ACHN (cell line): Measurements from ENCODE around the gene CIAO2A.
"Not testable (repeated sequence)": the region's sequence is repeated elsewhere in the genome, so short reads cannot be mapped to it uniquely, and the experiment has no call there.

Experiments
- DNase-seq: peaks from one replicate; pipeline ENCODE4 v3.0.0-alpha.2; 2015
- in situ Hi-C: cut with HindIII; loops from 2 replicates; pipeline ENCODE4 v1.10.0; 2017; ENCODE audit warnings: low sequenced_read_pairs, low pct_ligation_motif_present, low pct_unique_long_range_greater_than_20kb

CIAO2A gene

GRCh38 chr15:64117759-64118487, 24.3 kb upstream of the CIAO2A start:
- no peak for DNase-seq
- in situ Hi-C loops = no loop called here

- peak; percentile 19 for DNase-seq
These were observed 19.3 kb upstream of the CIAO2A start for GRCh38 chr15:64112904-64113303.

GRCh38 chr15:64112073-64112772, 18.6 kb upstream of the CIAO2A start:
- in situ Hi-C loops = no loop called here

More at GRCh38 chr15:64112904-64113303, 19.3 kb upstream of the CIAO2A start:
- in situ Hi-C loops = no loop called here

GRCh38 chr15:64111679-64112050, 18.0 kb upstream of the CIAO2A start:
- no peak for DNase-seq

More at GRCh38 chr15:64112073-64112772, 18.6 kb upstream of the CIAO2A start:
- DNase-seq = no peak

GRCh38 chr15:64110950-64111678, 17.5 kb upstream of the CIAO2A start:
- no peak for DNase-seq
- in situ Hi-C loops = no loop called here

More at GRCh38 chr15:64111679-64112050, 18.0 kb upstream of the CIAO2A start:
- in situ Hi-C loops = no loop called here

GRCh38 chr15:64110108-64110701, 16.6 kb upstream of the CIAO2A start:
- DNase-seq, in situ Hi-C loops: not testable (repeated sequence)

- DNase-seq = no peak
- in situ Hi-C loops = no loop called here
These were observed 13.7 kb upstream of the CIAO2A start for GRCh38 chr15:64107337-64107736.

GRCh38 chr15:64105113-64105704, 11.6 kb upstream of the CIAO2A start:
- in situ Hi-C loops = no loop called here

GRCh38 chr15:64102497-64102896, 8.9 kb upstream of the CIAO2A start:
- in situ Hi-C loops = no loop called here

More at GRCh38 chr15:64105113-64105704, 11.6 kb upstream of the CIAO2A start:
- DNase-seq = no peak

GRCh38 chr15:64100958-64101357, 7.3 kb upstream of the CIAO2A start:
- DNase-seq = no peak

More at GRCh38 chr15:64102497-64102896, 8.9 kb upstream of the CIAO2A start:
- DNase-seq = no peak

GRCh38 chr15:64099379-64099778, 5.7 kb upstream of the CIAO2A start:
- DNase-seq = no peak

More at GRCh38 chr15:64100958-64101357, 7.3 kb upstream of the CIAO2A start:
- in situ Hi-C loops = no loop called here

GRCh38 chr15:64096668-64097384, 3.2 kb upstream of the CIAO2A start:
- in situ Hi-C loops = no loop called here
- DNase-seq = peak; percentile 55

More at GRCh38 chr15:64099379-64099778, 5.7 kb upstream of the CIAO2A start:
- in situ Hi-C loops = no loop called here

GRCh38 chr15:64095795-64096667, 2.4 kb upstream of the CIAO2A start, which contains the start of gene SNX1:
TSS of gene SNX1 (plus strand) at chr15:64095982. CDS start at chr15:64096014, 32 bp downstream.
- peak; percentile 93 for DNase-seq
- in situ Hi-C loops = no loop called here

GRCh38 chr15:64095431-64095794, 1.8 kb upstream of the CIAO2A start:
- no peak for DNase-seq
- in situ Hi-C loops = no loop called here

- DNase-seq = peak; percentile 46
- in situ Hi-C loops = no loop called here
These were observed 593 bp downstream of the CIAO2A start for GRCh38 chr15:64092864-64093626.
